Osteoblast (primary cell): ENCODE data around the gene MIDN. TPM values are rescaled to one million over a fixed set of nuclear protein-coding genes. Genes with fewer than 3 reads are reported as not detected.

Experiments used
- DNase-seq: peaks from one replicate; pipeline ENCODE4 v3.0.0; 2011; ENCODE audit warnings: low spot score, mixed read lengths; ENCODE audit not compliant: insufficient read length; ENCODE audit errors: missing footprints
- H2AFZ ChIP-seq: 2 replicates; pipeline ENCODE4 v1.6.0; 2011; ENCODE audit warnings: mild to moderate bottlenecking, low read length
- H3K27ac ChIP-seq: 2 replicates; pipeline ENCODE4 v1.5.1; 2011; ENCODE audit warnings: mild to moderate bottlenecking, low read depth, low read length, moderate library complexity
- H3K27me3 ChIP-seq: 2 replicates; pipeline ENCODE4 v1.6.0; 2012; ENCODE audit warnings: mild to moderate bottlenecking, control low read depth, inconsistent platforms, low read length, moderate library complexity; ENCODE audit not compliant: insufficient read depth
- H3K36me3 ChIP-seq: 2 replicates; pipeline ENCODE4 v1.5.1; 2011; ENCODE audit warnings: mild to moderate bottlenecking, low read length, control low read depth, moderate library complexity; ENCODE audit not compliant: insufficient read depth
- H3K4me1 ChIP-seq: 2 replicates; pipeline ENCODE4 v1.5.1; 2011; ENCODE audit warnings: mild to moderate bottlenecking, low read length, control low read depth, moderate library complexity; ENCODE audit not compliant: insufficient read depth
- H3K4me2 ChIP-seq: 2 replicates; pipeline ENCODE4 v1.6.0; 2011; ENCODE audit warnings: mild to moderate bottlenecking, low read length; ENCODE audit not compliant: insufficient read depth
- H3K4me3 ChIP-seq: fragments of 200-600 bp; sonication (generic); 3 replicates; pipeline ENCODE4 v1.5.1; 2012; ENCODE audit warnings: mild to moderate bottlenecking, low read length, inconsistent platforms; ENCODE audit not compliant: insufficient read depth
- H3K79me2 ChIP-seq: 2 replicates; pipeline ENCODE4 v1.6.0; 2012; ENCODE audit warnings: mild to moderate bottlenecking, low read length, control low read depth, inconsistent platforms; ENCODE audit not compliant: insufficient read depth
- H3K9me3 ChIP-seq: 2 replicates; pipeline ENCODE4 v1.5.1; 2011; ENCODE audit warnings: low read depth, low read length, control low read depth
- H4K20me1 ChIP-seq: 2 replicates; pipeline ENCODE4 v1.6.0; 2012; ENCODE audit warnings: mild to moderate bottlenecking, low read length, control low read depth; ENCODE audit not compliant: insufficient read depth
- CTCF ChIP-seq: IDR thresholded peaks from 2 replicates; pipeline ENCODE4 v1.5.1; 2011; ENCODE audit warnings: mild to moderate bottlenecking, low read depth, low read length, moderate library complexity; ENCODE audit errors: extremely low read depth
- total RNA-seq: library from RNA; depleted of rRNA; stranded (reverse); fragments of >200 nt; gene quantifications from 2 replicates; pipeline ENCODE4 v1.2.3, GENCODE V29; 2012

MIDN gene
- total RNA-seq, 1 donor, result 19.9 TPM

- Histone ChIP-seq H2AFZ (no peak overlapping the region), H3K36me3 (peaks cover 21% of the 10 kb centered on the region), H3K79me2 (peaks cover 67% of the 10 kb centered on the region), H4K20me1 (peaks cover 33% of the 10 kb centered on the region), H3K27me3 (no peaks in the 10 kb centered on the region), H3K4me2 (no peak overlapping the region), H3K9me3 (no peaks in the 10 kb centered on the region), H3K27ac (no peak overlapping the region), H3K4me1 (peaks cover 18% of the 10 kb centered on the region), H3K4me3 (no peak overlapping the region)
- no peak for DNase-seq
- no peak for TF ChIP-seq CTCF
These were observed 28.5 kb upstream of the MIDN start for GRCh38 chr19:1219786-1220476.

GRCh38 chr19:1220477-1220930 is 27.9 kb upstream of the MIDN start:
- peaks cover 21% of the 10 kb centered on the region for H3K36me3 ChIP-seq
- H3K4me3 ChIP-seq, result no peak overlapping the region
- H3K4me1 ChIP-seq, result peaks cover 13% of the 10 kb centered on the region
- TF ChIP-seq CTCF, result no peak
- H2AFZ ChIP-seq, result no peak overlapping the region
- H4K20me1 ChIP-seq, result peaks cover 34% of the 10 kb centered on the region
- H3K4me2 ChIP-seq, result no peak overlapping the region
- no peak for DNase-seq
- H3K79me2 ChIP-seq, result peaks cover 61% of the 10 kb centered on the region
- H3K27ac ChIP-seq, result no peak overlapping the region
- no peaks in the 10 kb centered on the region for H3K9me3 ChIP-seq
- no peaks in the 10 kb centered on the region for H3K27me3 ChIP-seq

GRCh38 chr19:1220976-1221903 is 27.1 kb upstream of the MIDN start:
- peak; percentile 100 for DNase-seq
- Histone ChIP-seq H3K79me2 (peaks cover 61% of the 10 kb centered on the region), H3K4me2 (no peak overlapping the region), H4K20me1 (peaks cover 38% of the 10 kb centered on the region), H3K9me3 (no peaks in the 10 kb centered on the region), H2AFZ (no peak overlapping the region), H3K27me3 (no peaks in the 10 kb centered on the region), H3K27ac (peak overlapping the region; percentile 17), H3K4me3 (no peak overlapping the region), H3K4me1 (peaks cover 7% of the 10 kb centered on the region), H3K36me3 (peaks cover 21% of the 10 kb centered on the region)
- peak; percentile 61 for TF ChIP-seq CTCF

GRCh38 chr19:1221904-1222255 is 26.5 kb upstream of the MIDN start:
- Histone ChIP-seq H3K9me3 (no peaks in the 10 kb centered on the region), H2AFZ (no peak overlapping the region), H3K27ac (peak overlapping the region; percentile 17), H3K4me3 (no peak overlapping the region), H3K79me2 (peaks cover 56% of the 10 kb centered on the region), H4K20me1 (peaks cover 33% of the 10 kb centered on the region), H3K4me1 (peaks cover 1% of the 10 kb centered on the region), H3K36me3 (peaks cover 21% of the 10 kb centered on the region), H3K4me2 (no peak overlapping the region), H3K27me3 (no peaks in the 10 kb centered on the region)
- no peak for TF ChIP-seq CTCF
- DNase-seq, result no peak
